PFSK-1 (cell line): ENCODE measurements around the gene DENR.

Source experiments
- FOXP2 ChIP-seq: optimal IDR thresholded peaks from 2 replicates; pipeline ENCODE3; 2011; ENCODE audit warnings: borderline replicate concordance, control low read depth, inconsistent platforms; ENCODE audit not compliant: insufficient read depth; ENCODE audit errors: extremely low read length, extremely low read depth
- POLR2AphosphoS5 ChIP-seq: IDR thresholded peaks from 2 replicates; pipeline ENCODE4 v1.6.1; 2012; ENCODE audit warnings: low read depth, mild to moderate bottlenecking, control low read depth, low read length, moderate library complexity
- SIN3A ChIP-seq: IDR thresholded peaks from 2 replicates; pipeline ENCODE4 v1.6.1; 2012; ENCODE audit warnings: mild to moderate bottlenecking, low read length, moderate library complexity, borderline replicate concordance; ENCODE audit not compliant: insufficient read depth
- TAF1 ChIP-seq: IDR thresholded peaks from 2 replicates; pipeline ENCODE4 v1.6.1; 2012; ENCODE audit warnings: low read length, control low read depth, borderline replicate concordance; ENCODE audit not compliant: insufficient read depth
- TF ChIP-seq, protein P1 (sequence below), 2 experiments: IDR thresholded peaks; 2 replicates each; pipeline versions ENCODE4 v1.6.1 to v1.8.0; 2011 to 2012; ENCODE audit warnings: low read depth in 2 of 2, low read length in 2 of 2, control low read depth in 1 of 2, inconsistent platforms in 1 of 2, mild to moderate bottlenecking in 1 of 2, moderate library complexity in 1 of 2; ENCODE audit not compliant: insufficient read depth in 1 of 2

DNA sequence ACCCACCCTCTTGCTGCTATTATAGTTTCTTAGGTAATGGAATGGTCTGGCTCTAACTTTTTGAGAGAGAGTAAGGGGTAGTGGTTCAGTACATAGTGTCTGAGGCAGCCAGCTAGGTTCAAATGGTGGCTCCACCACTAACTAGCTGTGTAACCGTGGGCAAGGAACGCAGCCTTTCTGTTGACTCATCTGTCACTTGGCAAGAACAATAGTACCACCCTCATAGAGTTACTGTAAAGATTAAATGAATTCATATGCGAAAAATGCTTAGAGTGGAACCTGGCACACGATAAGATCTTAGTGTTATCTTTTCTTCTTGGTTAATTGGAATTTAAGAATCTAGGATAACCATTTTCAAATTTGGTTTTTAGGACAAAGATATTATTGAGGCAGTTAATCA, 35.8 kb downstream of the DENR start:
- TF ChIP-seq, protein P1, sequence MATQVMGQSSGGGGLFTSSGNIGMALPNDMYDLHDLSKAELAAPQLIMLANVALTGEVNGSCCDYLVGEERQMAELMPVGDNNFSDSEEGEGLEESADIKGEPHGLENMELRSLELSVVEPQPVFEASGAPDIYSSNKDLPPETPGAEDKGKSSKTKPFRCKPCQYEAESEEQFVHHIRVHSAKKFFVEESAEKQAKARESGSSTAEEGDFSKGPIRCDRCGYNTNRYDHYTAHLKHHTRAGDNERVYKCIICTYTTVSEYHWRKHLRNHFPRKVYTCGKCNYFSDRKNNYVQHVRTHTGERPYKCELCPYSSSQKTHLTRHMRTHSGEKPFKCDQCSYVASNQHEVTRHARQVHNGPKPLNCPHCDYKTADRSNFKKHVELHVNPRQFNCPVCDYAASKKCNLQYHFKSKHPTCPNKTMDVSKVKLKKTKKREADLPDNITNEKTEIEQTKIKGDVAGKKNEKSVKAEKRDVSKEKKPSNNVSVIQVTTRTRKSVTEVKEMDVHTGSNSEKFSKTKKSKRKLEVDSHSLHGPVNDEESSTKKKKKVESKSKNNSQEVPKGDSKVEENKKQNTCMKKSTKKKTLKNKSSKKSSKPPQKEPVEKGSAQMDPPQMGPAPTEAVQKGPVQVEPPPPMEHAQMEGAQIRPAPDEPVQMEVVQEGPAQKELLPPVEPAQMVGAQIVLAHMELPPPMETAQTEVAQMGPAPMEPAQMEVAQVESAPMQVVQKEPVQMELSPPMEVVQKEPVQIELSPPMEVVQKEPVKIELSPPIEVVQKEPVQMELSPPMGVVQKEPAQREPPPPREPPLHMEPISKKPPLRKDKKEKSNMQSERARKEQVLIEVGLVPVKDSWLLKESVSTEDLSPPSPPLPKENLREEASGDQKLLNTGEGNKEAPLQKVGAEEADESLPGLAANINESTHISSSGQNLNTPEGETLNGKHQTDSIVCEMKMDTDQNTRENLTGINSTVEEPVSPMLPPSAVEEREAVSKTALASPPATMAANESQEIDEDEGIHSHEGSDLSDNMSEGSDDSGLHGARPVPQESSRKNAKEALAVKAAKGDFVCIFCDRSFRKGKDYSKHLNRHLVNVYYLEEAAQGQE (IDR thresholded peaks at IDR 0.05; ENCODE audit: insufficient read depth in 1 of 2, low read depth in 2 of 2, low read length in 2 of 2) = no peak
- no peak for TF ChIP-seq SIN3A
- no peak for TF ChIP-seq POLR2AphosphoS5
- no peak for TF ChIP-seq TAF1
- TF ChIP-seq FOXP2 = no peak
